Left ventricle myocardium inferior (tissue), 1 donor: Measurements from ENCODE around the gene ALG5. TPM values are rescaled to one million over a fixed set of nuclear protein-coding genes. Genes with fewer than 3 reads are reported as not detected.

ENCODE experiments used
- DNase-seq: peaks from one replicate; pipeline ENCODE4 v3.0.0-alpha.2; 2020
- H3K27ac ChIP-seq: fragments of 200-600 bp; replicated peaks from 2 replicates; pipeline ENCODE4 v1.8.0; 2021
- H3K27me3 ChIP-seq: fragments of 200-600 bp; 2 replicates; pipeline ENCODE4 v1.8.0; 2021; ENCODE audit warnings: low read depth
- H3K36me3 ChIP-seq: fragments of 200-600 bp; 2 replicates; pipeline ENCODE4 v1.8.0; 2021
- H3K4me1 ChIP-seq: fragments of 200-600 bp; 2 replicates; pipeline ENCODE4 v1.8.0; 2021
- H3K4me3 ChIP-seq: fragments of 200-600 bp; 2 replicates; pipeline ENCODE4 v1.8.0; 2021; ENCODE audit warnings: mild to moderate bottlenecking, moderate library complexity
- H3K9me3 ChIP-seq: fragments of 200-600 bp; replicated peaks from 2 replicates; pipeline ENCODE4 v1.8.0; 2021
- CTCF ChIP-seq: fragments of 200-600 bp; IDR thresholded peaks from 2 replicates; pipeline ENCODE4 v1.8.0; 2021; ENCODE audit warnings: antibody characterized with exemption, mild to moderate bottlenecking, borderline replicate concordance
- intact Hi-C: fragments of 100-400 bp; cut with micrococcal nuclease; formaldehyde crosslinking; loops from one replicate; pipeline ENCODE4 v1.11.0; 2022
- total RNA-seq: library from RNA; stranded (reverse); fragmentation: NEBNext Ultra II Directional; extraction: Animal tissue kit (Norgen Biotek cat#: 25700); gene quantifications from one replicate; pipeline ENCODE4 v1.2.1, GENCODE V29; 2021
- donor health status: DM: no; HTN: yes; CAD: no; lungs with severe emphysema.

Gene ALG5
- total RNA-seq, 1 donor from 2014 or later: 9.1 TPM

- Histone ChIP-seq H3K4me3 (no peak overlapping the region), H3K27ac (no peak overlapping the region), H3K27me3 (no peaks in the 10 kb centered on the region), H3K9me3 (peaks cover 9% of the 10 kb centered on the region), H3K4me1 (no peaks in the 10 kb centered on the region), H3K36me3 (peaks cover 74% of the 10 kb centered on the region)
- intact Hi-C loops: loop anchor here (5.0 kb wide), 1 partner anchor 122 kb away; no protein-coding TSS in a partner anchor
- no peak for DNase-seq
- TF ChIP-seq CTCF: no peak
Observed at GRCh38 chr13:36979361-36980050, 19.6 kb downstream of the ALG5 start.

- Histone ChIP-seq H3K4me1 (no peaks in the 10 kb centered on the region), H3K4me3 (no peak overlapping the region), H3K36me3 (peaks cover 61% of the 10 kb centered on the region), H3K27ac (no peak overlapping the region), H3K9me3 (peaks cover 9% of the 10 kb centered on the region), H3K27me3 (no peaks in the 10 kb centered on the region)
- intact Hi-C loops: no loop called here
- DNase-seq: no peak
- no peak for TF ChIP-seq CTCF
Observed at GRCh38 chr13:36975172-36975571, 24.0 kb downstream of the ALG5 start.

GRCh38 chr13:36973621-36974295, 25.4 kb downstream of the ALG5 start:
- intact Hi-C loops: no loop called here

GRCh38 chr13:36973009-36973408, 26.1 kb downstream of the ALG5 start:
- no peak for DNase-seq
- Histone ChIP-seq H3K27ac (no peak overlapping the region), H3K27me3 (no peaks in the 10 kb centered on the region), H3K4me1 (no peaks in the 10 kb centered on the region), H3K4me3 (no peak overlapping the region), H3K36me3 (peaks cover 65% of the 10 kb centered on the region), H3K9me3 (peaks cover 9% of the 10 kb centered on the region)
- no peak for TF ChIP-seq CTCF
- intact Hi-C loops: no loop called here

More at GRCh38 chr13:36973621-36974295, 25.4 kb downstream of the ALG5 start:
- TF ChIP-seq CTCF: no peak
- Histone ChIP-seq H3K9me3 (peaks cover 9% of the 10 kb centered on the region), H3K36me3 (peaks cover 66% of the 10 kb centered on the region), H3K27ac (no peak overlapping the region), H3K4me1 (no peaks in the 10 kb centered on the region), H3K27me3 (no peaks in the 10 kb centered on the region), H3K4me3 (no peak overlapping the region)
- no peak for DNase-seq

GRCh38 chr13:36966404-36966803, 32.7 kb downstream of the ALG5 start:
- H3K4me3 ChIP-seq: no peak overlapping the region
- H3K27me3 ChIP-seq: no peaks in the 10 kb centered on the region
- no peak for DNase-seq
- H3K36me3 ChIP-seq: peaks cover 86% of the 10 kb centered on the region
- no peak overlapping the region for H3K27ac ChIP-seq
- no peaks in the 10 kb centered on the region for H3K4me1 ChIP-seq
- intact Hi-C loops: no loop called here
- no peaks in the 10 kb centered on the region for H3K9me3 ChIP-seq
- TF ChIP-seq CTCF: no peak
